Loucy (cell line): Measurements from ENCODE around the gene IL17RE.

Experiments
- EZH2phosphoT487 ChIP-seq: fragments of 200-600 bp; IDR thresholded peaks from 2 replicates; pipeline ENCODE4 v1.6.1; 2018; ENCODE audit warnings: antibody characterized with exemption, mild to moderate bottlenecking, moderate library complexity, borderline replicate concordance
- TF ChIP-seq, protein P1 (sequence below): fragments of 200-600 bp; sonication (generic); conservative IDR thresholded peaks from 2 replicates; pipeline ENCODE4 v1.5.1; 2014; ENCODE audit warnings: mild to moderate bottlenecking, antibody characterized with exemption, low read length

DNA sequence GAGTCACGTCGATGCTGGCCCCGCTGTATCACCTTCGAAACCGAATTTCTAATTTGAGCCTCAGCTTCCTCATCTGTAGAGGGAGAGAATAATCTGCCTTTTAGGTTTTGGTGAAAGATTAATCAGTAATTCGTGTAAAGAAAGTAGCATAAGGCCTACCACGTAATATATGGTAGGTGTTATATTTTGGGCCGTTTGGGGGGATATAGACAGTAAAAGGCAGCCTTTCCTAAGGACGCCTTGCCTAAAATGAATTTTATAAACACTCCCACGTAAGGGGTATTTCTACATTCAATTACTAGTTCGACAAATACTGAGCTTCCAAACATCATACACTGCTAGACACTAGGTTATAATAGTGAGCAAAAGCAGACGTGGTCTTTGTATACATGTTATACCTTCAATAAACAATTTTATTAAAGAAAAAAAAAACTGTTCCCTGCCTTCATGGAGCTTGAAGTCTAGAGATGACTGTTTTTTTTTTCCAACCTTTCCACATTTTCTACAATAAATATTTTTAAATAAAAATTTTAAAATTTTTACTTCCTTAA lies 11.5 kb upstream of the IL17RE start:
- TF ChIP-seq, protein P1, sequence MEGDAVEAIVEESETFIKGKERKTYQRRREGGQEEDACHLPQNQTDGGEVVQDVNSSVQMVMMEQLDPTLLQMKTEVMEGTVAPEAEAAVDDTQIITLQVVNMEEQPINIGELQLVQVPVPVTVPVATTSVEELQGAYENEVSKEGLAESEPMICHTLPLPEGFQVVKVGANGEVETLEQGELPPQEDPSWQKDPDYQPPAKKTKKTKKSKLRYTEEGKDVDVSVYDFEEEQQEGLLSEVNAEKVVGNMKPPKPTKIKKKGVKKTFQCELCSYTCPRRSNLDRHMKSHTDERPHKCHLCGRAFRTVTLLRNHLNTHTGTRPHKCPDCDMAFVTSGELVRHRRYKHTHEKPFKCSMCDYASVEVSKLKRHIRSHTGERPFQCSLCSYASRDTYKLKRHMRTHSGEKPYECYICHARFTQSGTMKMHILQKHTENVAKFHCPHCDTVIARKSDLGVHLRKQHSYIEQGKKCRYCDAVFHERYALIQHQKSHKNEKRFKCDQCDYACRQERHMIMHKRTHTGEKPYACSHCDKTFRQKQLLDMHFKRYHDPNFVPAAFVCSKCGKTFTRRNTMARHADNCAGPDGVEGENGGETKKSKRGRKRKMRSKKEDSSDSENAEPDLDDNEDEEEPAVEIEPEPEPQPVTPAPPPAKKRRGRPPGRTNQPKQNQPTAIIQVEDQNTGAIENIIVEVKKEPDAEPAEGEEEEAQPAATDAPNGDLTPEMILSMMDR = no peak
- no peak for TF ChIP-seq EZH2phosphoT487
